ENCODE data around the gene EDAR. TPM values are rescaled to one million over a fixed set of nuclear protein-coding genes. Genes with fewer than 3 reads are reported as not detected.

Gene EDAR
- total and polyA plus RNA-seq, 10 of the 15 experiments (the other 5 are each of a cell fraction or from before 2014, with no cell fraction given) = 0.04 TPM; not detected in 9

GRCh38 chr2:108898315-108899082 is 90.5 kb downstream of the EDAR start (continued):
- TF ChIP-seq E2F8 (IDR thresholded peaks at IDR 0.05; ENCODE audit: low read depth, partially characterized antibody) = no peak

- no peak for FAIRE-seq
- in situ Hi-C loops (cut with MboI) = no loop called here
- 83% methylated on average over 13 of the region's 13 CpGs for WGBS (ENCODE audit: insufficient coverage, insufficient replicate concordance, low lambda C conversion rate, missing lambda C conversion rate)
- TF ChIP-seq E2F4 (IDR thresholded peaks at IDR 0.05; ENCODE audit: low read depth, low read length) (no peak), BMI1 (IDR thresholded peaks at IDR 0.05; ENCODE audit: borderline replicate concordance) (no peak), CREB1 (IDR thresholded peaks at IDR 0.05; ENCODE audit: low read depth) (no peak), REST (IDR thresholded peaks at IDR 0.05; ENCODE audit: low read depth, low read length) (no peak), NFYB (IDR thresholded peaks at IDR 0.05; ENCODE audit: insufficient read depth, low read depth, low read length) (no peak), DPF2 (IDR thresholded peaks at IDR 0.05) (no peak), TCF7 (IDR thresholded peaks at IDR 0.05; ENCODE audit: borderline replicate concordance) (no peak), IRF5 (IDR thresholded peaks at IDR 0.05; ENCODE audit: borderline replicate concordance) (no peak), HDAC2 (IDR thresholded peaks at IDR 0.05) (no peak), HDGF (IDR thresholded peaks at IDR 0.05) (no peak)
Observed at GRCh38 chr2:108896741-108897140, 92.3 kb downstream of the EDAR start.

More at GRCh38 chr2:108896741-108897140, 92.3 kb downstream of the EDAR start:
- no peak overlapping the region for H3K27ac ChIP-seq (ENCODE audit: control insufficient read depth, insufficient read depth)
- no peaks in the 10 kb centered on the region for H3K4me1 ChIP-seq (ENCODE audit: control insufficient read depth, insufficient read depth, low read length)
- H3K36me3 ChIP-seq (ENCODE audit: control insufficient read depth in 2 of 2, insufficient read depth in 2 of 2, low read length in 1 of 2) = no peaks in the 10 kb centered on the region
- H4K20me1 ChIP-seq (ENCODE audit: control insufficient read depth, insufficient read depth) = no peaks in the 10 kb centered on the region
- H3K27me3 ChIP-seq (replicated peaks in 1 of 2; ENCODE audit: control insufficient read depth in 2 of 2, insufficient read depth in 2 of 2, low read length in 1 of 2) = no peaks in the 10 kb centered on the region
- ChIA-PET RAD21 (ENCODE audit: unreplicated experiment) (no interaction called here), POLR2A (no interaction called here), SMC1A (ENCODE audit: uncharacterized antibody, unreplicated experiment) (no interaction called here), CTCF (no interaction called here)
- no peak overlapping the region for H3K4me2 ChIP-seq (ENCODE audit: control insufficient read depth, insufficient read depth)
- no peaks in the 10 kb centered on the region; the same call in 2 of the 3 replicates for H3K9me3 ChIP-seq (replicated peaks; ENCODE audit: control insufficient read depth, insufficient read depth, low read length)
- intact Hi-C loops (cut with micrococcal nuclease; ENCODE audit: unreplicated experiment) = no loop called here
- DNase-seq (ENCODE audit: low read depth, low spot score) (no peak), ATAC-seq (no peak)
- BruUV-seq (replicated peaks) = no TSS peak
- H3K9ac ChIP-seq (ENCODE audit: control insufficient read depth, insufficient read depth, low read length) = no peak overlapping the region
- H2AFZ ChIP-seq (ENCODE audit: control insufficient read depth, low read depth, low read length) = no peak overlapping the region
- no peaks in the 10 kb centered on the region for H3K79me2 ChIP-seq (ENCODE audit: control insufficient read depth, insufficient read depth, low read length)
- no peak overlapping the region for H3K4me3 ChIP-seq
